OCI-LY1 (cell line): ENCODE results near the gene MRC2.

Experiments used
- H2AFZ ChIP-seq: fragments of 200-600 bp; sonication (generic), shearing (Covaris generic); 2 replicates; pipeline ENCODE4 v1.6.0; 2014; ENCODE audit warnings: antibody characterized with exemption, mild to moderate bottlenecking, low read length
- H3F3A ChIP-seq: fragments of 200-600 bp; sonication (generic), shearing (Covaris generic); 2 replicates; pipeline ENCODE4 v1.6.0; 2014; ENCODE audit warnings: mild to moderate bottlenecking, antibody characterized with exemption, low read length, moderate library complexity; ENCODE audit not compliant: insufficient read depth
- H3K27ac ChIP-seq: fragments of 200-600 bp; sonication (generic); 2 replicates; pipeline ENCODE4 v1.5.1; 2014; ENCODE audit warnings: low read length, mixed run types, mild to moderate bottlenecking, low read depth; ENCODE audit not compliant: poor library complexity, severe bottlenecking
- H3K27me3 ChIP-seq: fragments of 200-600 bp; sonication (generic); 2 replicates; pipeline ENCODE4 v1.6.0; 2014; ENCODE audit warnings: antibody characterized with exemption, mild to moderate bottlenecking, low read length, moderate library complexity; ENCODE audit not compliant: insufficient read depth
- H3K36me3 ChIP-seq: fragments of 200-600 bp; sonication (generic); 2 replicates; pipeline ENCODE4 v1.6.1; 2014; ENCODE audit warnings: mild to moderate bottlenecking, antibody characterized with exemption, low read length, moderate library complexity, mixed read lengths; ENCODE audit not compliant: insufficient read depth
- H3K4me1 ChIP-seq: fragments of 200-600 bp; sonication (generic); 2 replicates; pipeline ENCODE4 v1.5.1; 2014; ENCODE audit warnings: mild to moderate bottlenecking, low read length, moderate library complexity; ENCODE audit not compliant: insufficient read depth, severe bottlenecking
- H3K4me2 ChIP-seq: fragments of 200-600 bp; sonication (generic), shearing (Covaris generic); 2 replicates; pipeline ENCODE4 v1.6.1; 2014; ENCODE audit warnings: low read length
- H3K4me3 ChIP-seq: fragments of 200-600 bp; sonication (generic); 2 replicates; pipeline ENCODE4 v1.5.1; 2014; ENCODE audit warnings: low read length, low read depth, mild to moderate bottlenecking, mixed read lengths; ENCODE audit not compliant: poor library complexity, severe bottlenecking
- H3K79me2 ChIP-seq: fragments of 200-600 bp; shearing (Covaris generic); 2 replicates; pipeline ENCODE4 v1.6.1; 2016; ENCODE audit warnings: mixed run types, low read length, mixed read lengths; ENCODE audit not compliant: insufficient read depth
- H3K9ac ChIP-seq: fragments of 200-600 bp; sonication (generic), shearing (Covaris generic); 2 replicates; pipeline ENCODE4 v1.6.1; 2014; ENCODE audit warnings: mild to moderate bottlenecking, low read length, mixed read lengths
- H3K9me2 ChIP-seq: fragments of 200-600 bp; sonication (generic), shearing (Covaris generic); 2 replicates; pipeline ENCODE4 v1.6.1; 2014; ENCODE audit warnings: low read depth, mild to moderate bottlenecking, low read length, mixed read lengths
- H3K9me3 ChIP-seq: fragments of 200-600 bp; shearing (Covaris generic); 2 replicates; pipeline ENCODE4 v1.6.1; 2014; ENCODE audit warnings: low read length, mixed read lengths
- H4K20me1 ChIP-seq: fragments of 200-600 bp; sonication (generic), shearing (Covaris generic); 2 replicates; pipeline ENCODE4 v1.6.0; 2016; ENCODE audit warnings: mild to moderate bottlenecking, low read length; ENCODE audit not compliant: insufficient read depth
- EZH2 ChIP-seq: fragments of 200-600 bp; sonication (generic), shearing (Covaris generic); IDR thresholded peaks from 2 replicates; pipeline ENCODE4 v1.8.0; 2017; ENCODE audit warnings: borderline replicate concordance, mixed run types, mild to moderate bottlenecking, antibody characterized with exemption, low read length, moderate library complexity, mixed read lengths
- TF ChIP-seq, protein P1 (sequence below): fragments of 200-600 bp; sonication (generic), shearing (Covaris generic); IDR thresholded peaks from 2 replicates; pipeline ENCODE4 v1.5.1; 2017; ENCODE audit warnings: mild to moderate bottlenecking, antibody characterized with exemption, low read length, moderate library complexity, mixed read lengths

MRC2 gene

GRCh38 chr17:62664336-62665120 lies 37.1 kb downstream of the MRC2 start:
- Histone ChIP-seq H3K9me3 (peaks cover 3% of the 10 kb centered on the region; the same call in 1 of the 2 replicates), H3F3A (no peaks in the 10 kb centered on the region), H2AFZ (no peak overlapping the region), H3K79me2 (no peaks in the 10 kb centered on the region), H3K4me2 (no peak overlapping the region), H3K9ac (no peak overlapping the region), H4K20me1 (no peaks in the 10 kb centered on the region), H3K27me3 (no peaks in the 10 kb centered on the region; the same call in 1 of the 2 replicates), H3K4me1 (no peaks in the 10 kb centered on the region), H3K9me2 (no peaks in the 10 kb centered on the region), H3K27ac (no peak overlapping the region), H3K4me3 (no peak overlapping the region), H3K36me3 (no peaks in the 10 kb centered on the region)
- TF ChIP-seq, protein P1, sequence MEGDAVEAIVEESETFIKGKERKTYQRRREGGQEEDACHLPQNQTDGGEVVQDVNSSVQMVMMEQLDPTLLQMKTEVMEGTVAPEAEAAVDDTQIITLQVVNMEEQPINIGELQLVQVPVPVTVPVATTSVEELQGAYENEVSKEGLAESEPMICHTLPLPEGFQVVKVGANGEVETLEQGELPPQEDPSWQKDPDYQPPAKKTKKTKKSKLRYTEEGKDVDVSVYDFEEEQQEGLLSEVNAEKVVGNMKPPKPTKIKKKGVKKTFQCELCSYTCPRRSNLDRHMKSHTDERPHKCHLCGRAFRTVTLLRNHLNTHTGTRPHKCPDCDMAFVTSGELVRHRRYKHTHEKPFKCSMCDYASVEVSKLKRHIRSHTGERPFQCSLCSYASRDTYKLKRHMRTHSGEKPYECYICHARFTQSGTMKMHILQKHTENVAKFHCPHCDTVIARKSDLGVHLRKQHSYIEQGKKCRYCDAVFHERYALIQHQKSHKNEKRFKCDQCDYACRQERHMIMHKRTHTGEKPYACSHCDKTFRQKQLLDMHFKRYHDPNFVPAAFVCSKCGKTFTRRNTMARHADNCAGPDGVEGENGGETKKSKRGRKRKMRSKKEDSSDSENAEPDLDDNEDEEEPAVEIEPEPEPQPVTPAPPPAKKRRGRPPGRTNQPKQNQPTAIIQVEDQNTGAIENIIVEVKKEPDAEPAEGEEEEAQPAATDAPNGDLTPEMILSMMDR: no peak
- no peak for TF ChIP-seq EZH2

DNA sequence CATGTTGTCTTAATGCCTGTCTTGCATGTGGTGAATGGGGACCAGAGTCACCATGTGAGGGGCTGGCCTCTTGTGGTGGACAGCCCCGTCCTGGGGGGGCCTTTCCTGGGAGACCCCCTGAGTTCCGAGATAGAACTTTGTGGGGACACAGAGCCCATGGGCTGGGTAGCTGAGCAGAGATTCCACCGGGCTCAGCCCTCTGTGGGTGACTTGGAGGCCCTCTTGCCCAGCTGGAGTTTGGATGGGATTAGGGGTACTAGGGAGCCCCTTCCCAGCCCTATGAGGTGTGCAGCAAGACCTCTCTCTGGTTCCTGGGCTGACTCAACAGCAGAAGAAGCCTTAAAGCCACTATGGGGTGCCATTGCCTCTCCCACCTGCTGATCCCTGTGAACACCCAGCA lies 38.1 kb downstream of the MRC2 start:
- Histone ChIP-seq H3K27me3 (no peaks in the 10 kb centered on the region; the same call in 1 of the 2 replicates), H3K9me3 (peaks cover 3% of the 10 kb centered on the region; the same call in 1 of the 2 replicates), H3K9me2 (no peaks in the 10 kb centered on the region), H3K36me3 (no peaks in the 10 kb centered on the region), H4K20me1 (no peaks in the 10 kb centered on the region), H3K4me2 (no peak overlapping the region), H3K9ac (no peak overlapping the region), H3K4me3 (no peak overlapping the region), H2AFZ (no peak overlapping the region), H3K27ac (no peak overlapping the region), H3K79me2 (no peaks in the 10 kb centered on the region), H3K4me1 (peaks cover 8% of the 10 kb centered on the region), H3F3A (no peaks in the 10 kb centered on the region)
- TF ChIP-seq, protein P1: no peak
- no peak for TF ChIP-seq EZH2

- no peak overlapping the region for H3K27ac ChIP-seq
- H3K4me2 ChIP-seq: no peak overlapping the region
- no peak for TF ChIP-seq EZH2
- TF ChIP-seq, protein P1: no peak
- no peaks in the 10 kb centered on the region for H3K79me2 ChIP-seq
- H3K27me3 ChIP-seq: no peaks in the 10 kb centered on the region; the same call in 1 of the 2 replicates
- H3F3A ChIP-seq: no peaks in the 10 kb centered on the region
- H3K9me3 ChIP-seq: no peaks in the 10 kb centered on the region
- no peak overlapping the region for H3K4me3 ChIP-seq
- H3K9me2 ChIP-seq: no peaks in the 10 kb centered on the region
- no peaks in the 10 kb centered on the region for H3K36me3 ChIP-seq
- H3K9ac ChIP-seq: no peak overlapping the region
- peaks cover 10% of the 10 kb centered on the region for H3K4me1 ChIP-seq
- H4K20me1 ChIP-seq: no peaks in the 10 kb centered on the region
- H2AFZ ChIP-seq: no peak overlapping the region
Measured at GRCh38 chr17:62666061-62666800, 38.8 kb downstream of the MRC2 start.
